GM13977 (cell line): Measurements from ENCODE around the gene ARID1B.
A peak's percentile ranks its signal among the peaks of the same experiment; 100 is the strongest.

Experiments
- DNase-seq: peaks from one replicate; pipeline ENCODE4 v3.0.0; 2012; ENCODE audit warnings: low spot score
- CTCF ChIP-seq: IDR thresholded peaks from 2 replicates; pipeline ENCODE4 v1.5.1; 2012; ENCODE audit warnings: mild to moderate bottlenecking, control low read depth; ENCODE audit not compliant: insufficient read depth; ENCODE audit errors: extremely low read depth, missing control alignments
- in situ Hi-C: fragments of 300-500 bp; cut with MboI; formaldehyde crosslinking; loops from one replicate; pipeline ENCODE4 v1.12.0; 2022; ENCODE audit warnings: low sequenced_read_pairs, low pct_unique_long_range_greater_than_20kb, mixed read lengths, inconsistent platforms; ENCODE audit not compliant: unreplicated experiment

Gene ARID1B

GRCh38 chr6:157097255-157097955, 320.2 kb downstream of the ARID1B start:
- in situ Hi-C loops: no loop called here
- no peak for TF ChIP-seq CTCF
- no peak for DNase-seq

GRCh38 chr6:157098999-157099398, 321.8 kb downstream of the ARID1B start:
- in situ Hi-C loops: no loop called here
- DNase-seq: no peak
- no peak for TF ChIP-seq CTCF

- DNase-seq: peak; percentile 63
- in situ Hi-C loops: no loop called here
- TF ChIP-seq CTCF: no peak
Observed at GRCh38 chr6:157099912-157100593, 322.9 kb downstream of the ARID1B start.

- in situ Hi-C loops: no loop called here
- TF ChIP-seq CTCF: no peak
Observed at GRCh38 chr6:157101166-157101565, 324.0 kb downstream of the ARID1B start.

GRCh38 chr6:157104803-157105202, 327.6 kb downstream of the ARID1B start:
- no peak for DNase-seq
- TF ChIP-seq CTCF: no peak
- in situ Hi-C loops: no loop called here

More at GRCh38 chr6:157101166-157101565, 324.0 kb downstream of the ARID1B start:
- no peak for DNase-seq

- no peak for TF ChIP-seq CTCF
- in situ Hi-C loops: no loop called here
- no peak for DNase-seq
Observed at GRCh38 chr6:157106487-157106886, 329.3 kb downstream of the ARID1B start.
